Esophagus muscularis mucosa (tissue), 4 donors: Measurements from ENCODE around the gene TDRD5.

Experiments
- CTCF ChIP-seq, 3 experiments: fragments of 200-600 bp in 2 of 3; fragments of 450-650 bp in 1 of 3; sonication (generic) in 2 of 3; IDR thresholded peaks; one replicate each; pipeline ENCODE4 v1.5.1; 2017 to 2019; ENCODE audit warnings: antibody characterized with exemption in 3 of 3, mild to moderate bottlenecking in 2 of 3, moderate library complexity in 1 of 3
- EP300 ChIP-seq: sonication (generic); formaldehyde crosslinking; IDR thresholded peaks from one replicate; pipeline ENCODE4 v1.6.1; 2017; ENCODE audit warnings: antibody characterized with exemption
- POLR2A ChIP-seq: fragments of 450-650 bp; IDR thresholded peaks from one replicate; pipeline ENCODE4 v1.6.1; 2017; ENCODE audit warnings: antibody characterized with exemption, moderate library complexity, mild to moderate bottlenecking, low read depth
- POLR2AphosphoS5 ChIP-seq, 2 donors: sonication (generic); formaldehyde crosslinking; IDR thresholded peaks; one replicate each; pipeline ENCODE4 v1.6.1; 2017; ENCODE audit warnings: antibody characterized with exemption in 2 of 2

GRCh38 chr1:179663810-179664209 lies 72.2 kb downstream of the TDRD5 start:
- no peak for TF ChIP-seq POLR2AphosphoS5 (IDR thresholded peaks at IDR 0.05)
- no peak for TF ChIP-seq EP300
- no peak for TF ChIP-seq CTCF (IDR thresholded peaks at IDR 0.05)
- no peak for TF ChIP-seq POLR2A
